Activated naive CD8-positive, alpha-beta T cell (primary cell): ENCODE data around the gene KLF9.
A peak's percentile ranks its signal among the peaks of the same experiment; 100 is the strongest.

Experiments
- H3K27ac Mint-ChIP-seq: one replicate; pipeline ENCODE4 v1.8.0; 2021; ENCODE audit warnings: mixed read lengths
- H3K27me3 Mint-ChIP-seq: one replicate; pipeline ENCODE4 v1.8.0; 2021; ENCODE audit warnings: mixed read lengths
- H3K36me3 Mint-ChIP-seq: one replicate; pipeline ENCODE4 v1.8.0; 2021; ENCODE audit warnings: mixed read lengths
- H3K4me1 Mint-ChIP-seq: one replicate; pipeline ENCODE4 v1.8.0; 2021; ENCODE audit warnings: low read depth, mixed read lengths
- H3K4me3 Mint-ChIP-seq: one replicate; pipeline ENCODE4 v1.8.0; 2021; ENCODE audit warnings: mild to moderate bottlenecking, mixed read lengths
- H3K9me3 Mint-ChIP-seq: one replicate; pipeline ENCODE4 v1.8.0; 2021; ENCODE audit warnings: low read depth, mixed read lengths

The KLF9 gene

DNA sequence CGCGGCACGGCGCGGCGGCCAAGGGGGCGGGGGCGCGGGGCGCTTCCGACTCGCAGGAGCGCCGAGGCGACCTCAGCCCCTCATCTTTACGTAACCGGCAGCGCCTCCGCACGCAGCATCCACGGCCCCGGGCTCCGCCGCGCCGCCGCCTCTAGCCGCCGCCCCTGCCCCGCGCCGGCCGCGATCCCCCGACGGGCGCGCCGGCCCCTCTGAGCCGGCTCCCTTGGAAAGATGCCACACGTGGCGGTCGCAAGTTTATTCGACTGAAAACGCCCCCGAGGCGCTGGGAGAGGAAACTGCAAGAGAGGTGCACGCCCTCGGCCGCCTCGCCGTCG lies 1.0 kb downstream of the KLF9 start:
- H3K36me3 Mint-ChIP-seq = no peaks in the 10 kb centered on the region
- H3K27ac Mint-ChIP-seq = peak overlapping the region; percentile 100
- peaks cover 46% of the 10 kb centered on the region for H3K4me1 Mint-ChIP-seq
- no peaks in the 10 kb centered on the region for H3K9me3 Mint-ChIP-seq
- H3K27me3 Mint-ChIP-seq = no peaks in the 10 kb centered on the region
- H3K4me3 Mint-ChIP-seq = peak overlapping the region; percentile 99

DNA sequence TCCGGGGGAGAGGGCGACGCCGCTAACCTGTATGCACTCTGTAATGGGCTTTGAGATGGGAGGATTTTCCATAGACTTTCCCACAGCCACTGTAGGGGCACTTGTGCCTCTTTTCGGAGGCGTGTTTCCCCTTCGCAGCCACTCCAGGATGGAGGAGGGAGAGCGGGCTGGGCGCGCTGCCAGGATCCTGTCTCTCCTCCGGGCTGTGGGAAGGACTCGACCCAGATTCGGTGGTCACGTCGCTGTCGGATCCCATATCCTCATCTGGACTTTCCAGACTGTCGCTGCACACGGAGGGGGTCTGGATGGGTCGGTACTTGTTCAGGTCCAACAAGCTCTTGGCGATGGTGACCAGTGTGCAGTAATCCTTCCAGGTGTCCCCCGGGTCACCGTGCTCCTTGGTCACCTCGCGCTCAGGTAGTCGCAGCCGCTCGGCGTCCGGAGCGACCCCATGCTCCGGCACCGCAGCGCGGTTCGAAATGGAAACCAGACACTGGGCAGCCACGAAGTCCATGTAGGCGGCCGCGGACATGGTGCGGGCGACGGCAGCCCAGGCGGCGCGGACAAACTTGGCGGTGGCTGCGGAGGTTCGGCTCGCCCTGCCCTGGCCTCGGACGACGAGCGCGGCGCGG lies 1.5 kb downstream of the KLF9 start:
- peaks cover 48% of the 10 kb centered on the region for H3K4me1 Mint-ChIP-seq

DNA sequence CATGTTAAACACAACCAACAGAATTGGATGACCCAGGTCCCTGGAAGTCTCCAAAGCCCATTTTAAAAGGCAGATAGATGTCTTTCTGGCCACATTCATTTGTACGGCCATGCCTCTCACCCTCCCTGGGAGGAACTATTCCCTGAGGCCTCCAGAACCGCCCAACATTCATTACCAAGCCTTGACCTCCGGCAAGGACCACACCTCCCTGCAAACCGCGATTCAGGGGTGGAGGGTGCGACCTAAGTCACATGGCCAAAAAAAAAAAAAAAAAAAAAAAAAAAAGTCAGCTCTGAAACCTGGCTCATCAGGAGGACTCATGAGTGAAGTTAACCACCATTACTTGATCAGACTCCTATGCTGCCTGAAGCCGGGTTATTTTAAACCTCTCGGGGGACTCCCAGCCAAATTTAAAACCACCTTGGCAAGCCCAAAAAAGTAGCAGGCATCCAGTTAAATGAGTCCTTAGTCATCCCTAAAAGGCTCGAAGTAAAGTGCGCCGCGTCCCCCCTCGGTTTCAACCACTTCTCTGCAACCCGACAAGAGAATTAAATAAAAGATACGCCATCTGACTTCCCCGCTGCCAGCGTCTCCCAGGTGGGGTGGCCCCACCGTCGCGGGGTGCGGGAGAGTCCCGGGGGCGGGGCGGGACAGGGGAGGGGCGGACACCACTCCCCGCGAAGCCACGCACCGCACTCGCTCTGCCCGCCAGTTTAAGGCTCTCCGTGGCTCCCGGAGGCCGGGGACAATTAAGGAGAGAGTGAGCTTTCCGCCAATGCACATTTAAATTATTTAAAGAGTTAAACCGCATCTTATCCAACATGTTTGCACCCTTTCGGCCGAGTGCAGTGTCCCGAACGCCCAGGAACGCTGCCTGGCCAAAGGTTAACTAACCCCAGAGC lies 2.3 kb downstream of the KLF9 start:
- H3K4me1 Mint-ChIP-seq = peaks cover 54% of the 10 kb centered on the region
- H3K4me3 Mint-ChIP-seq = peak overlapping the region; percentile 99
- H3K27ac Mint-ChIP-seq = peak overlapping the region; percentile 100
- no peaks in the 10 kb centered on the region for H3K27me3 Mint-ChIP-seq
- no peaks in the 10 kb centered on the region for H3K9me3 Mint-ChIP-seq
- no peaks in the 10 kb centered on the region for H3K36me3 Mint-ChIP-seq

More for the DNA sequence above, 1.5 kb downstream of the KLF9 start:
- Mint-ChIP-seq H3K36me3 (no peaks in the 10 kb centered on the region), H3K4me3 (peak overlapping the region; percentile 99), H3K9me3 (no peaks in the 10 kb centered on the region), H3K27ac (peak overlapping the region; percentile 100), H3K27me3 (no peaks in the 10 kb centered on the region)

GRCh38 chr9:70411121-70411929 lies 3.1 kb downstream of the KLF9 start:
- H3K4me3 Mint-ChIP-seq = peak overlapping the region; percentile 99
- peak overlapping the region; percentile 100 for H3K27ac Mint-ChIP-seq
- H3K9me3 Mint-ChIP-seq = no peaks in the 10 kb centered on the region
- no peaks in the 10 kb centered on the region for H3K27me3 Mint-ChIP-seq
- peaks cover 61% of the 10 kb centered on the region for H3K4me1 Mint-ChIP-seq
- no peaks in the 10 kb centered on the region for H3K36me3 Mint-ChIP-seq

DNA sequence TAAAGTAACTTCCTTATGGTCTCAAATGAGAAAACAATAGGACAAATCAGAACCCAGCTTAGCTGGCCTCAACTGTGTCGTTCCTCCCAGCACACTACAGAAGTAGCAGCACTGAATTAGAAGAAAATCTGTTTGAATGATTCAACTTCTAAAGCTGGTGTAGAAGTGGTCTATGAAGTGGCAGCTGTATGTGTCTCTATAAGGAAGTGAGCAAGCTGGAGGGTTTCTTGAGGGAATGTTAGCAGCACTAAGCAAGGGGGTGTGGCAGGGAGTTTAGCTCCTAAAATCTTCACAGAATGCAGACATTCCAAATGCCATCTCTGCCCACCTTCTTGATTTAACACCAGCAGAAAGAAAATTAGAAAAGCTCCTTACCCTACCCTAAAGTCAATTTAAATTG lies 4.1 kb downstream of the KLF9 start:
- Mint-ChIP-seq H3K27me3 (no peaks in the 10 kb centered on the region), H3K36me3 (no peaks in the 10 kb centered on the region), H3K4me1 (peaks cover 67% of the 10 kb centered on the region), H3K27ac (peak overlapping the region; percentile 100), H3K9me3 (no peaks in the 10 kb centered on the region), H3K4me3 (peak overlapping the region; percentile 99)

DNA sequence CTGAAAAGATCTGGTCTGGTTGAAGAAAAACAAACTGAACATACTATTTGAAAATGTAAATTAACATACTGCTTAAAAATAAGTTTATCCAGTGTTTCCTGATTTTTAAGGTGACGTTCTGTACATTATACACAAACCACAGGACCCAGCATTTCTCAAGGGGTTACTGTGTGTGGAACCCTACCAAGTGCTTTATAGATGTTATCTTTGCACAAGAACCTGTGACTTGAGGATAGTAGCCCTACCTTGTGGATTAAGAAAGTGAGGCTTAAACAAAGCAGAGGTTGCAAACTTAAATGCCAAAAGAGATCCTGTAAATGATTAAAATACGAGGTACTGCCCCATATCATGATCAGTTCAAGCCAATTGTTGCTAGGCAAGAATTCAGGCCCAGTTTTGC lies 4.7 kb downstream of the KLF9 start:
- no peaks in the 10 kb centered on the region for H3K27me3 Mint-ChIP-seq
- no peaks in the 10 kb centered on the region for H3K9me3 Mint-ChIP-seq
- peak overlapping the region; percentile 100 for H3K27ac Mint-ChIP-seq
- peaks cover 67% of the 10 kb centered on the region for H3K4me1 Mint-ChIP-seq
- no peaks in the 10 kb centered on the region for H3K36me3 Mint-ChIP-seq
- peak overlapping the region; percentile 99 for H3K4me3 Mint-ChIP-seq

- Mint-ChIP-seq H3K4me1 (peaks cover 65% of the 10 kb centered on the region), H3K27ac (no peak overlapping the region), H3K4me3 (peak overlapping the region; percentile 99), H3K27me3 (no peaks in the 10 kb centered on the region), H3K9me3 (no peaks in the 10 kb centered on the region), H3K36me3 (no peaks in the 10 kb centered on the region)
These were observed 5.2 kb downstream of the KLF9 start for GRCh38 chr9:70409280-70409679.

DNA sequence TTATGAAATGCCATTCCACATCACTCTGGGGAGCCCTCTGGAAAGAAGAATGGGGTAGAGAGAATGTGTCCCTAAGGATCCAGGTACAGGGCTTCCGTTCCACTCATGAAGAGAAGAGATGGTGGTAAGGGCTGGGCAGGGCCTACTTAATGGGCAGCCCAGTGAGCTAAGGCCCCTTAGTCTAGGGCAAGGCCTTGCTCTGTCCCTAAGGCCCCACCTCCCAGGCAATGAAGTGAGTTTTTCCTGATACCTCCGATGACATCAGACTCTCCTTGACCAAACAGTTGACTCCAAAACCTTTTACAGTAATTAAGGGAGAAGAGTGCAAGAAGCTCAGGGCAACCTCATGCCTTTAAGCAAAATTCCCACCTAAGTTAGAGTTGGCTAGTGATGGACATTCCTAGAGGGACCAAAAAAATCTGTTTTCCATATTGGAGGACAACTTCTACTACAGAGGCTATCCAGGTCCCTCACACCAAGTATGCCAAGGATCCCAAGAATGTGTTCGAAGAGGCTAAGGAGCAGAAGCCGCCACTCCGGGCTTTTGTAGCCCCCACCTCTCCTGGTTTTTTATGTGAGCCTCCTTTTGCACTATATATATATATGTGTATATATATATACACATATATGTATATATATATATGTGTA lies 5.9 kb downstream of the KLF9 start:
- Mint-ChIP-seq H3K27me3 (no peaks in the 10 kb centered on the region), H3K27ac (peak overlapping the region; percentile 97), H3K36me3 (no peaks in the 10 kb centered on the region), H3K4me1 (peaks cover 72% of the 10 kb centered on the region), H3K4me3 (no peak overlapping the region), H3K9me3 (no peaks in the 10 kb centered on the region)

- Mint-ChIP-seq H3K27me3 (no peaks in the 10 kb centered on the region), H3K36me3 (no peaks in the 10 kb centered on the region)
These were observed 7.4 kb downstream of the KLF9 start for GRCh38 chr9:70407081-70407503.

DNA sequence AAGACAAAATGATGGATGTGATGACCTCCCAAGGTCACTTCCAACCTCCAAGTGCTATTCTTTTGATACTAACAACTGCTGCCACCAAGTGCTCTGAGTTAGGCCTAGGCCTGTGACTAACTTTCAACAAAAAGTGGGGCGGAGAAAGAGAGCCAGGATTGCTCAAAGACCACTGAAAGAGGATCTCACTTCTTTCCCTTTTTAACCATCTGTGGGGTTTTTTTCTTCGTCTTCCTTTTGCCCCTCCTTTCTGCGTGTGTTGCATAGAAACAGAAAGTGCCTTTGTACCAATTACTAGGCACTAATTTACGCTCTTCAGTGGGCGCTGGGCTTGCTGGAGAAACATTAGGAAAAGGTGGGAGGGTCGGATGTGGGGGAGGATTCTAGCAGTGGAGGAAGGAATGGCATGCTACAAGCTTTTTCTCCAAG lies 8.0 kb downstream of the KLF9 start:
- no peaks in the 10 kb centered on the region for H3K9me3 Mint-ChIP-seq
- H3K4me3 Mint-ChIP-seq = peak overlapping the region; percentile 87
- H3K36me3 Mint-ChIP-seq = no peaks in the 10 kb centered on the region
- peak overlapping the region; percentile 97 for H3K27ac Mint-ChIP-seq
- no peaks in the 10 kb centered on the region for H3K27me3 Mint-ChIP-seq
- peaks cover 85% of the 10 kb centered on the region for H3K4me1 Mint-ChIP-seq

More at GRCh38 chr9:70407081-70407503, 7.4 kb downstream of the KLF9 start:
- H3K27ac Mint-ChIP-seq = peak overlapping the region; percentile 97
- peaks cover 85% of the 10 kb centered on the region for H3K4me1 Mint-ChIP-seq
- H3K4me3 Mint-ChIP-seq = peak overlapping the region; percentile 87
- no peaks in the 10 kb centered on the region for H3K9me3 Mint-ChIP-seq

- Mint-ChIP-seq H3K4me1 (peaks cover 82% of the 10 kb centered on the region), H3K9me3 (no peaks in the 10 kb centered on the region), H3K4me3 (peak overlapping the region; percentile 87), H3K36me3 (no peaks in the 10 kb centered on the region), H3K27ac (peak overlapping the region; percentile 97), H3K27me3 (no peaks in the 10 kb centered on the region)
These were observed 8.5 kb downstream of the KLF9 start for GRCh38 chr9:70405808-70406433.

- no peaks in the 10 kb centered on the region for H3K27me3 Mint-ChIP-seq
- H3K27ac Mint-ChIP-seq = peak overlapping the region; percentile 85
- no peaks in the 10 kb centered on the region for H3K36me3 Mint-ChIP-seq
- peak overlapping the region; percentile 42 for H3K4me3 Mint-ChIP-seq
- H3K4me1 Mint-ChIP-seq = peaks cover 83% of the 10 kb centered on the region
- no peaks in the 10 kb centered on the region for H3K9me3 Mint-ChIP-seq
These were observed 10.2 kb downstream of the KLF9 start for GRCh38 chr9:70404261-70404660.

- H3K36me3 Mint-ChIP-seq = no peaks in the 10 kb centered on the region
- H3K4me3 Mint-ChIP-seq = no peak overlapping the region
- H3K4me1 Mint-ChIP-seq = peaks cover 88% of the 10 kb centered on the region
- H3K9me3 Mint-ChIP-seq = no peaks in the 10 kb centered on the region
- no peaks in the 10 kb centered on the region for H3K27me3 Mint-ChIP-seq
- peak overlapping the region; percentile 85 for H3K27ac Mint-ChIP-seq
These were observed 10.8 kb downstream of the KLF9 start for GRCh38 chr9:70403618-70404025.

DNA sequence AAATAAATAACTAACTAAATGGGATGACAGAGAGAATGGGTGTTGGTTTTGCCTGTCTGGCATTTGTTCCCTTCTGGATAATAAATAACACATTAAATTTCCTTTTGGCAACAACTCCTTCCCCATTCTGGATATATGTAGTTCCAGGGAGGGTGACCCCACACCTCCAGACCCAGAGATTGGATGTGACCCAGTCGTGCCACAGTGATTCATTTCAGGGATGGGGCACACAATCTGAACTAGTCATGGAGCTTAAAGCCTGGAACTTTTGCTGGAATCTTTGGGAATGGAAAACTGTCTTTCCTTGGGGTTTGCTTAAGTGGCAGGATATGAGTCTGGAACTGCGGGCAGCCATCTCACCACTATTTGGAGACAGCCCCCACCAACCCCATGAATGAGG lies 11.3 kb downstream of the KLF9 start:
- Mint-ChIP-seq H3K36me3 (no peaks in the 10 kb centered on the region), H3K27ac (peak overlapping the region; percentile 85), H3K9me3 (no peaks in the 10 kb centered on the region), H3K4me3 (no peak overlapping the region), H3K4me1 (peaks cover 88% of the 10 kb centered on the region), H3K27me3 (no peaks in the 10 kb centered on the region)
